GM12878 (cell line): ENCODE results near the gene BRINP2. TPM values are rescaled to one million over a fixed set of nuclear protein-coding genes. Genes with fewer than 3 reads are reported as not detected.
"Not testable (repeated sequence)": the region's sequence is repeated elsewhere in the genome, so short reads cannot be mapped to it uniquely, and the experiment has no call there.

Experiments used
- ATAC-seq: fragments of 200-7000 bp; cut with Tn5 transposase; 3 replicates; pipeline ENCODE4 v1.9.1; 2020; ENCODE audit warnings: mild to moderate bottlenecking, moderate library complexity
- BruUV-seq: library from RNA; stranded (reverse); fragments of 400-500 nt; replicated peaks from 2 replicates; lab custom pipeline; 2021; lab: Mats Ljungman, UMichigan
- CTCF ChIA-PET: fragments of 300-600 bp; sonication (Branson Sonifier 250); formaldehyde crosslinking; extraction: SDS; loops from one replicate; lab custom pipeline; 2021; ENCODE audit warnings: inconsistent platforms; lab: Yijun Ruan, JAX
- POLR2A ChIA-PET: fragments of 350-600 bp; formaldehyde crosslinking; extraction: SDS; loops from one replicate; lab custom pipeline; 2021; ENCODE audit warnings: inconsistent platforms; lab: Charles Lee
- RAD21 ChIA-PET: fragments of 300-600 bp; sonication (Branson Sonifier 250); formaldehyde crosslinking; loops from one replicate; lab custom pipeline; 2023; ENCODE audit warnings: antibody characterized with exemption; ENCODE audit not compliant: unreplicated experiment; lab: Charles Lee
- SMC1A ChIA-PET: fragments of 300-600 bp; sonication (Branson Sonifier 250); formaldehyde crosslinking; loops from one replicate; lab custom pipeline; 2023; ENCODE audit not compliant: unreplicated experiment, uncharacterized antibody; lab: Charles Lee
- DNase-seq: peaks from one replicate; pipeline ENCODE4 v3.0.0-alpha.2; 2011; ENCODE audit warnings: low read depth, low spot score
- FAIRE-seq: peaks from 3 replicates; lab custom pipeline; 2011; peaks lifted over from hg19 to GRCh38; lab: Jason Lieb, UNC
- H2AFZ ChIP-seq: 2 replicates; pipeline ENCODE4 v1.6.0; 2011; ENCODE audit warnings: low read depth, low read length, control low read depth; ENCODE audit not compliant: control insufficient read depth
- H3K27ac ChIP-seq: 2 replicates; pipeline ENCODE4 v1.5.1; 2011; ENCODE audit warnings: control low read depth; ENCODE audit not compliant: control insufficient read depth, insufficient read depth
- H3K27me3 ChIP-seq, 2 experiments: replicated peaks in 1 of 2; 2 replicates each; pipeline versions ENCODE4 v1.6.0 to v1.6.1; 2011; ENCODE audit warnings: low read length in 1 of 2; ENCODE audit not compliant: control insufficient read depth in 2 of 2, insufficient read depth in 2 of 2
- H3K36me3 ChIP-seq, 2 experiments: 2 replicates each; pipeline ENCODE4 v1.5.1; 2011; ENCODE audit warnings: low read length in 1 of 2; ENCODE audit not compliant: control insufficient read depth in 2 of 2, insufficient read depth in 2 of 2
- H3K4me1 ChIP-seq: 2 replicates; pipeline ENCODE4 v1.6.1; 2011; ENCODE audit warnings: mild to moderate bottlenecking, low read length, moderate library complexity, mixed read lengths; ENCODE audit not compliant: control insufficient read depth, insufficient read depth
- H3K4me2 ChIP-seq: 2 replicates; pipeline ENCODE4 v1.6.0; 2011; ENCODE audit warnings: control low read depth; ENCODE audit not compliant: control insufficient read depth, insufficient read depth
- H3K4me3 ChIP-seq: fragments of 200-600 bp; sonication (generic); 2 replicates; pipeline ENCODE4 v1.5.1; 2016
- H3K79me2 ChIP-seq: 2 replicates; pipeline ENCODE4 v1.6.0; 2011; ENCODE audit warnings: low read length; ENCODE audit not compliant: control insufficient read depth, insufficient read depth
- H3K9ac ChIP-seq: 2 replicates; pipeline ENCODE4 v1.8.0; 2011; ENCODE audit warnings: low read length, control low read depth, mixed read lengths; ENCODE audit not compliant: control insufficient read depth, insufficient read depth
- H3K9me3 ChIP-seq: replicated peaks from 3 replicates; pipeline ENCODE4 v1.5.1; 2011; ENCODE audit warnings: mild to moderate bottlenecking, low read length; ENCODE audit not compliant: control insufficient read depth, insufficient read depth
- H4K20me1 ChIP-seq: 2 replicates; pipeline ENCODE4 v1.6.0; 2011; ENCODE audit not compliant: control insufficient read depth, insufficient read depth
- TCF12 ChIP-seq: IDR thresholded peaks from 2 replicates; pipeline ENCODE4 v1.6.1; 2011; ENCODE audit warnings: low read depth, mild to moderate bottlenecking, low read length
- WGBS: methylation state at CpG from one replicate; pipeline ENCODE4 v1.1.6; 2016; ENCODE audit warnings: low lambda C conversion rate; ENCODE audit not compliant: insufficient replicate concordance, insufficient coverage; ENCODE audit errors: missing lambda C conversion rate; 5-methylcytosine and 5-hydroxymethylcytosine counted together
- in situ Hi-C: fragments of 300-500 bp; cut with MboI; formaldehyde crosslinking; loops from 9 replicates; pipeline ENCODE4 v1.14.3; 2018; ENCODE audit warnings: mixed read lengths
- intact Hi-C: fragments of 100-400 bp; cut with micrococcal nuclease; formaldehyde crosslinking; loops from one replicate; pipeline ENCODE4 v1.14.2; 2022; ENCODE audit not compliant: unreplicated experiment
- polyA plus RNA-seq, 11 experiments: library from polyadenylated mRNA; depleted of rRNA in 4 of 11; unstranded in 6 of 11; stranded (reverse) in 5 of 11; fragments of >200 nt; fragmentation: Nextera tagmentation in 4 of 11; fragmentation: Illumina TruSeq in 1 of 11; extraction: Ambion mirVana in 4 of 11; extraction: Trizol in 1 of 11; gene quantifications; 1 replicate in 1 of 11; 2 replicates in 10 of 11; pipeline versions ENCODE4 v1.2.1 to v1.2.3, GENCODE V29; 2011 to 2016; ENCODE audit warnings: inconsistent platforms in 2 of 11, missing spikeins in 2 of 11, low read depth in 1 of 11
- total RNA-seq, 4 experiments: library from RNA; depleted of rRNA in 3 of 4; stranded (reverse); fragments of >200 nt in 3 of 4; fragmentation: Illumina TruSeq in 1 of 4; extraction: Trizol in 1 of 4; gene quantifications; 2 replicates each; pipeline versions ENCODE4 v1.2.1 to v1.2.3, GENCODE V29; 2013 to 2021

BRINP2 gene
- total and polyA plus RNA-seq, 10 of the 15 experiments (the other 5 are each of a cell fraction or from before 2014, with no cell fraction given) = 0.03 TPM; not detected in 9

DNA sequence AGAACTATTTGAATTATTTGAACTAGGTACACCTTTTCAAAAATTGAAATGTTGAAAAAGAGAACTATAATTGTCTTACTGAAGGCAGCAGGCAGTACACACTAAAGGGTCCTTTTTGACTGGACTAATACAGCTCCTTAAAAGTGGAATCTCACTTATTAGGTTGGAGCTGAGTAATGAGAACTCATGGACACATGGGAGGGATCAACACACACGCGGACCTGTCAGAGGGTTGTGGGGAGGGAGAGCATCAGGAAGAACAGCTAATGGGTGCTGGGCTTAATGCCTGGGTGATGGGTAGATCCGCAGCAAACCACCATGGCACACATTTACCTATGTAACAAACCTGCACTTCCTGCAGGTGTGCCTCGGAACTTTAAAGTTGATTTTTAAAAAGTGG is 145.0 kb downstream of the BRINP2 start:
- 54% methylated on average over 4 of the region's 4 CpGs for WGBS
- Histone ChIP-seq H3K9ac (no peak overlapping the region), H3K79me2 (no peaks in the 10 kb centered on the region), H3K4me3 (no peak overlapping the region), H3K9me3 (no peaks in the 10 kb centered on the region), H3K27me3 (0 out of 4 replicates have a peak, but pooled peaks cover 0 to 3% of the 10 kb centered on the region in 2 experiments), H3K4me2 (no peak overlapping the region), H3K36me3 (no peaks in the 10 kb centered on the region), H3K27ac (no peak overlapping the region), H3K4me1 (no peaks in the 10 kb centered on the region), H4K20me1 (no peaks in the 10 kb centered on the region), H2AFZ (no peak overlapping the region)
- no peak for TF ChIP-seq TCF12
- intact Hi-C loops = no loop called here
- ChIA-PET POLR2A (no interaction called here), SMC1A (no interaction called here), CTCF (no interaction called here), RAD21 (no interaction called here)
- in situ Hi-C loops = no loop called here
- ATAC-seq (no peak), FAIRE-seq (no peak), DNase-seq (no peak)
- BruUV-seq = no TSS peak

DNA sequence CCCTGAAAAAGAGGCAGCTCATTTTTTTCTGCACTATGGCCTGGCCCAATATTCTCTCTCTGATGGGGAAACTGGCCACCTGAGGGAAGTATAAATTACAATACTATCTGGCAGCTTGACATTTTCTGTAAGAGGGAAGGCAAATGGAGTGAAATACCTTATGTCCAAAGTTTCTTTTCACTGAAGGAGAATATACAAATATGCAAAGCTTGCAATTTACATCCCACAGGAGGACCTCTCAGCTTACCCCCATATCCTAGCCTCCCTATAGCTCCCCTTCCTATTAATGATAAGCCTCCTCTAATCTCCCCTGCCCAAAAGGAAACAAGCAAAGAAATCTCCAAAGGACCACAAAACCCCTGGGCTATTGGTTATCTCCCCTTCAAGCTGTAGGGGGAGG is 150.7 kb downstream of the BRINP2 start:
- CTCF ChIA-PET, POLR2A ChIA-PET, H4K20me1 ChIP-seq, FAIRE-seq, H3K79me2 ChIP-seq, H3K27me3 ChIP-seq, SMC1A ChIA-PET, RAD21 ChIA-PET, H3K9me3 ChIP-seq, BruUV-seq, H2AFZ ChIP-seq, H3K27ac ChIP-seq, ATAC-seq, DNase-seq, H3K4me1 ChIP-seq, H3K4me3 ChIP-seq, in situ Hi-C loops, H3K36me3 ChIP-seq, intact Hi-C loops, H3K4me2 ChIP-seq, H3K9ac ChIP-seq: not testable (repeated sequence)
